ENCODE results near the gene SOX10. TPM values are rescaled to one million over a fixed set of nuclear protein-coding genes. Genes with fewer than 3 reads are reported as not detected.

SOX10 gene
- polyA plus RNA-seq, 1 donor from 2014 or later: not detected

DNA sequence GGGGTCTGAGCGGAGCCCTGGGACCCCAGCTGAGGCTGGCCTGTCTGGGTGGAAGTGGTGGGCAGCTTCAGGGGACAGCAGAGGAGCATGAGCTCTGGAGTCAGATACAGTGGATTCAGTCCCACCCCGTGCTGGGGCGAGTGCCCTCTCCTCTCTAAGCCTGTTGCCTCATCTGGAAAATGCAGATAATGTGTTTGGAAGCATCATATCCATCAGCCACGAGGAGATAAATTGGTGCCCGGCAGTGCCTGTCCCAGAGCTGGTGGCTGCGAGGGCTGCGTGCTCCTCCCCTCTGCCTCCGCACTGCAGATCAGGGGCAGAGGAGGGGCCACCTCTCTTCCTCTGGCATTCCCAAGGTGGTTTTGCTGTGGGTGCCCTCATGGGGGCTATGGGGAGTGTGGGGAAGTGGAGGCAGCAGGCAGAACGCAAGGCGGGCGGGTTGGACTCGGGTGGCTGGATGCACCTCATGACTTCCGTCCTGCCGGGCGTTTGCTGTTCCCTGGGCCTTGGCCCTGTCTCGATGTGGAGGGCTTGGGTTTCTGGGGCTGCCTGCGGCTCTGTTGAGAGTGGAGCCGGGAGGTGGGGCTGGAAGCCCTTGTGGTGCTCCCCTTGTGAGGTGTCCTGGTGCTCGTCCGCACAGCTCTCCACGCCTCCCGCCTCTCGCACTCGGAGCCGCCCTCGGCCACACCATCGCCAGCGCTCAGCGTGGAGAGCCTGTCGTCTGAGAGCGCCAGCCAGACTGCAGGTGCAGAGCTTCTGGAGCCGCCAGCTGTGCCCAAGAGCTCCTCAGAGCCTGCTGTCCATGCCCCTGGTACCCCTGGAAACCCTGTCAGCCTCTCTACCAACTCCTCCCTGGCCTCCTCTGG is 57.4 kb downstream of the SOX10 start:
- Histone ChIP-seq H3K9me3 (ENCODE audit: low read length) (no peaks in the 10 kb centered on the region), H3K27me3 (ENCODE audit: insufficient read depth, low read depth, low read length) (no peaks in the 10 kb centered on the region), H3K4me3 (ENCODE audit: low read length) (no peak overlapping the region), H3K9ac (ENCODE audit: low read length) (no peak overlapping the region), H3K27ac (ENCODE audit: low read length) (no peak overlapping the region), H3K36me3 (ENCODE audit: insufficient read depth, low read length) (no peaks in the 10 kb centered on the region), H2AFZ (ENCODE audit: low read depth, low read length) (no peak overlapping the region), H4K20me1 (ENCODE audit: insufficient read depth) (no peaks in the 10 kb centered on the region), H3K79me2 (replicated peaks; ENCODE audit: insufficient read depth, low read length) (no peaks in the 10 kb centered on the region), H3K9me2 (ENCODE audit: insufficient read depth, low read length) (no peaks in the 10 kb centered on the region), H3K4me2 (ENCODE audit: low read length) (no peak overlapping the region), H3F3A (ENCODE audit: insufficient read depth, low read length, poor library complexity, severe bottlenecking) (no peaks in the 10 kb centered on the region)
- TF ChIP-seq EP300 (conservative IDR thresholded peaks at IDR 0.05; ENCODE audit: poor library complexity, severe bottlenecking) (no peak), RAD21 (conservative IDR thresholded peaks at IDR 0.05) (no peak), SMC3 (conservative IDR thresholded peaks at IDR 0.05; ENCODE audit: poor library complexity) (no peak), TAF1 (IDR thresholded peaks at IDR 0.05; ENCODE audit: low read depth) (no peak), MXI1 (conservative IDR thresholded peaks at IDR 0.05; ENCODE audit: poor library complexity, severe bottlenecking) (no peak), POLR2AphosphoS5 (IDR thresholded peaks at IDR 0.05) (no peak), EZH2 (IDR thresholded peaks at IDR 0.05; ENCODE audit: borderline replicate concordance, insufficient read depth, low read length, poor library complexity, severe bottlenecking) (no peak)
- TF ChIP-seq, protein P1, sequence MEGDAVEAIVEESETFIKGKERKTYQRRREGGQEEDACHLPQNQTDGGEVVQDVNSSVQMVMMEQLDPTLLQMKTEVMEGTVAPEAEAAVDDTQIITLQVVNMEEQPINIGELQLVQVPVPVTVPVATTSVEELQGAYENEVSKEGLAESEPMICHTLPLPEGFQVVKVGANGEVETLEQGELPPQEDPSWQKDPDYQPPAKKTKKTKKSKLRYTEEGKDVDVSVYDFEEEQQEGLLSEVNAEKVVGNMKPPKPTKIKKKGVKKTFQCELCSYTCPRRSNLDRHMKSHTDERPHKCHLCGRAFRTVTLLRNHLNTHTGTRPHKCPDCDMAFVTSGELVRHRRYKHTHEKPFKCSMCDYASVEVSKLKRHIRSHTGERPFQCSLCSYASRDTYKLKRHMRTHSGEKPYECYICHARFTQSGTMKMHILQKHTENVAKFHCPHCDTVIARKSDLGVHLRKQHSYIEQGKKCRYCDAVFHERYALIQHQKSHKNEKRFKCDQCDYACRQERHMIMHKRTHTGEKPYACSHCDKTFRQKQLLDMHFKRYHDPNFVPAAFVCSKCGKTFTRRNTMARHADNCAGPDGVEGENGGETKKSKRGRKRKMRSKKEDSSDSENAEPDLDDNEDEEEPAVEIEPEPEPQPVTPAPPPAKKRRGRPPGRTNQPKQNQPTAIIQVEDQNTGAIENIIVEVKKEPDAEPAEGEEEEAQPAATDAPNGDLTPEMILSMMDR (IDR thresholded peaks at IDR 0.05; ENCODE audit: poor library complexity, severe bottlenecking): no peak
- TF ChIP-seq, protein P2, sequence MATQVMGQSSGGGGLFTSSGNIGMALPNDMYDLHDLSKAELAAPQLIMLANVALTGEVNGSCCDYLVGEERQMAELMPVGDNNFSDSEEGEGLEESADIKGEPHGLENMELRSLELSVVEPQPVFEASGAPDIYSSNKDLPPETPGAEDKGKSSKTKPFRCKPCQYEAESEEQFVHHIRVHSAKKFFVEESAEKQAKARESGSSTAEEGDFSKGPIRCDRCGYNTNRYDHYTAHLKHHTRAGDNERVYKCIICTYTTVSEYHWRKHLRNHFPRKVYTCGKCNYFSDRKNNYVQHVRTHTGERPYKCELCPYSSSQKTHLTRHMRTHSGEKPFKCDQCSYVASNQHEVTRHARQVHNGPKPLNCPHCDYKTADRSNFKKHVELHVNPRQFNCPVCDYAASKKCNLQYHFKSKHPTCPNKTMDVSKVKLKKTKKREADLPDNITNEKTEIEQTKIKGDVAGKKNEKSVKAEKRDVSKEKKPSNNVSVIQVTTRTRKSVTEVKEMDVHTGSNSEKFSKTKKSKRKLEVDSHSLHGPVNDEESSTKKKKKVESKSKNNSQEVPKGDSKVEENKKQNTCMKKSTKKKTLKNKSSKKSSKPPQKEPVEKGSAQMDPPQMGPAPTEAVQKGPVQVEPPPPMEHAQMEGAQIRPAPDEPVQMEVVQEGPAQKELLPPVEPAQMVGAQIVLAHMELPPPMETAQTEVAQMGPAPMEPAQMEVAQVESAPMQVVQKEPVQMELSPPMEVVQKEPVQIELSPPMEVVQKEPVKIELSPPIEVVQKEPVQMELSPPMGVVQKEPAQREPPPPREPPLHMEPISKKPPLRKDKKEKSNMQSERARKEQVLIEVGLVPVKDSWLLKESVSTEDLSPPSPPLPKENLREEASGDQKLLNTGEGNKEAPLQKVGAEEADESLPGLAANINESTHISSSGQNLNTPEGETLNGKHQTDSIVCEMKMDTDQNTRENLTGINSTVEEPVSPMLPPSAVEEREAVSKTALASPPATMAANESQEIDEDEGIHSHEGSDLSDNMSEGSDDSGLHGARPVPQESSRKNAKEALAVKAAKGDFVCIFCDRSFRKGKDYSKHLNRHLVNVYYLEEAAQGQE (IDR thresholded peaks at IDR 0.05; ENCODE audit: borderline replicate concordance): no peak

DNA sequence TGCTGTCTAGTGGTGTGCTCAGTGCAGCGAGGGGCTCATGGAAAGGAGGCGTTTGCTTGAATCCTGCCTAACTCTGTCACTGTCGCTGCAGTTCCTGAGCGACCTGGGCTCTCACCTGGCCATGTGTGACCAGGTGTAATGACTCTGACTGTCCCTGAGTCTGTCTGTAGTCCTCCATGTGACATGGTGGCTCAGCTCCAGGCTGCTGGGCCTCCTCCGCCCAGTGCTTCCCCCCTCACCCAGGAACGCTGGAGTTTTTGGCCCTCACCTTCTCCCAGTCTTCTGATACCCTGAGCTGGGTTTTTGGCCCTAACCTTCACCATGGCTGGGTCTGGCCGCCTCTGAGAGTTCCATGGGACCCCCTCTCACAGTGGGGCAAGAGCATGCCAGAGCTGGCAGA is 58.0 kb downstream of the SOX10 start:
- Histone ChIP-seq H3K9me3 (ENCODE audit: low read length) (no peaks in the 10 kb centered on the region), H3K9ac (ENCODE audit: low read length) (no peak overlapping the region), H3K4me2 (ENCODE audit: low read length) (no peak overlapping the region), H3F3A (ENCODE audit: insufficient read depth, low read length, poor library complexity, severe bottlenecking) (no peaks in the 10 kb centered on the region), H3K27ac (ENCODE audit: low read length) (no peak overlapping the region), H4K20me1 (ENCODE audit: insufficient read depth) (no peaks in the 10 kb centered on the region), H3K36me3 (ENCODE audit: insufficient read depth, low read length) (no peaks in the 10 kb centered on the region), H3K79me2 (replicated peaks; ENCODE audit: insufficient read depth, low read length) (no peaks in the 10 kb centered on the region), H3K27me3 (ENCODE audit: insufficient read depth, low read depth, low read length) (no peaks in the 10 kb centered on the region), H3K9me2 (ENCODE audit: insufficient read depth, low read length) (no peaks in the 10 kb centered on the region), H2AFZ (ENCODE audit: low read depth, low read length) (no peak overlapping the region), H3K4me3 (ENCODE audit: low read length) (no peak overlapping the region)
- TF ChIP-seq EZH2 (IDR thresholded peaks at IDR 0.05; ENCODE audit: borderline replicate concordance, insufficient read depth, low read length, poor library complexity, severe bottlenecking) (no peak), MXI1 (conservative IDR thresholded peaks at IDR 0.05; ENCODE audit: poor library complexity, severe bottlenecking) (no peak), SMC3 (conservative IDR thresholded peaks at IDR 0.05; ENCODE audit: poor library complexity) (no peak), TAF1 (IDR thresholded peaks at IDR 0.05; ENCODE audit: low read depth) (no peak), POLR2AphosphoS5 (IDR thresholded peaks at IDR 0.05) (no peak), EP300 (conservative IDR thresholded peaks at IDR 0.05; ENCODE audit: poor library complexity, severe bottlenecking) (no peak), RAD21 (conservative IDR thresholded peaks at IDR 0.05) (no peak)
- TF ChIP-seq, protein P2 (IDR thresholded peaks at IDR 0.05; ENCODE audit: borderline replicate concordance): no peak
- TF ChIP-seq, protein P1 (IDR thresholded peaks at IDR 0.05; ENCODE audit: poor library complexity, severe bottlenecking): no peak

Data from neural cell (in vitro differentiated cells).